ENCODE data around the gene MARVELD1.

Gene MARVELD1

DNA sequence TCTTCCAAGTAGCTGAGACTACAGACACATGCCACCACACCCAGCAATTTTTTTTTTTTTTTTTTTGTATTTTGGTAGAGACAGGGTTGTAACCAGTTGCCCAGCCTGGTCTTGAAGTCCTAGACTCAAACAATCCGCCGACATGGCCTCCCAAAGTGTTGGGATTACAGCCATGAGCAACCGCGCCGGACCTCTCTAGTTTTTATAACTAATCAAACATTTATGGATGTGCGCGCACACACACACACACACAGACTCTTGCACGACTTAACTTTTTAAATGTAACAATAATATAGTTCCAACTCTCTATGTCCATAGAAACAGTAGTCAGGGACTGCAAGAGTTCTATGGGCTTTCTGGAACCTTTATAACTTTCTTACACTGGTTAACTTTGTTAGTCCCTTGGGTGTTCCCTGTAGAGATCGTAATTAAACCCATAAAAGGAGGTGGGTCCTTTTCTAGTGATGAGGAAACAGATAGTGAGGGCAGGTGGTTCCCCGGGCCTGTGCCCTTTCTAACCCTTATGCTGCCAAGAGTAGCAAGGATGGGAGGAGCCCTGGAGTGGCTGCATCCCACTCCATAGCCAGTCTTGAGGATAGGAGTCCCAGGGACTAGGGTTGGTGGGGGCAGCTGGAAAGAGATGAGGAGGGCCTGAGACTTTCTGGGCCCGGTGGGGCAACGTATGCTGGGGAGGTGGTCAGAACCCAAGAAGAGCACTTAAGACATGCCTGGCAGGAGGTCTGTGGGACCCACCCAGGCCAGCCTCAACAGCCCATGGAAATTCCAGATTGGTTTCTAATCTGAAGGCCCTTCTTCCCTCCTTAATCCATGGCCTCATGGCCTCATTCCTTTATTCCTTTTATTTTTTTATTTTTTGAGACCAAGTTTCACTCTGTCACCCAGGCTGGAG is 8.6 kb downstream of the MARVELD1 start:
- no peak for DNase-seq (ENCODE audit: low read depth)

DNA sequence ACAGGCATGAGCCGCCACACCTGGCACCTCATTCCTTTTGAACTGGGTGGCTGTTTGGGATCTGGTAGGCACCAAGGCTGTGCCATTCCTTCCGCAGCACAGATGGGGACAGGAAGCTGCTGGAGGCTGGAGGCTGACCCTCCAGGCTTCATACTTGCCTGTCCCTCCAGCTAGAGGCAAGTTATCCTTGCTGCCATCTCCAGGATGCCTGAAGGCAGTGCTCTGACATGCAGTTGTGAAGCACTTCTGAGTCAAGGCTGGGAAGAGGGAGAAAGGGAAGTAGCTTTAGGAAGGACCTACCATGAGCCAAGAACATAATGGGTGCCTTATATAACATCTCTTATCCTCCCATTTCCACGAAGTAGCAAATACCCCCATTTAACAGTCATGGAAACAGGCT is 9.5 kb downstream of the MARVELD1 start:
- DNase-seq (ENCODE audit: low read depth), result no peak

DNA sequence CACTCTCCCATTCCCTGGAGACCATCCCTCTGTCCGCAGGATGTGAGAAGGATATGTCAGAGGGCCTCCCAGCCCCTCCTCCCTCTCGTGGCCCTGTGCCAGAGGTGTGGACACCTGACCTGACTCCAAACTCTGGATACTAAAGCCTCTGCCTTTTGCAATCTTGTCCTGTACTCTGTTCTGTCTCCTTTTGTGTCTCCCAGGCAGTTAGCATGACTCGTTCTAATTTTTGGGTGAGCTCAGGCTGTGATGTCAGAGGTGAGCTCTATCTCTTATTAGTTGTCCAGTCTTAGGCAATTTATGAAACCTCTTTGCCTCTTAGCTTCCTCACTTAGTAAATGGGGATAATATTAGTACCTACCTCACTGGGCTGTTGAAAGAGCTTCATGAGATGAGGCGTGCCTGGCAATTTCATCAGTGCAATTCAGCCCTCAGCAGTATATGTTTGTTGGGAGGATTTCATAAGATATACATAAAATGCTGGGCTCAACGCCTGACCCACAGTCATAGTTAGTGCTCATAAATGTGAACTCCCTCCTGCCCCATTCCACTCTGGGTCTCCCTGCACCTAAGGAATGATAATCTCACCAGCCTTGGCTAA is 10.9 kb downstream of the MARVELD1 start:
- peak; percentile 63 for DNase-seq (ENCODE audit: low read depth)

DNA sequence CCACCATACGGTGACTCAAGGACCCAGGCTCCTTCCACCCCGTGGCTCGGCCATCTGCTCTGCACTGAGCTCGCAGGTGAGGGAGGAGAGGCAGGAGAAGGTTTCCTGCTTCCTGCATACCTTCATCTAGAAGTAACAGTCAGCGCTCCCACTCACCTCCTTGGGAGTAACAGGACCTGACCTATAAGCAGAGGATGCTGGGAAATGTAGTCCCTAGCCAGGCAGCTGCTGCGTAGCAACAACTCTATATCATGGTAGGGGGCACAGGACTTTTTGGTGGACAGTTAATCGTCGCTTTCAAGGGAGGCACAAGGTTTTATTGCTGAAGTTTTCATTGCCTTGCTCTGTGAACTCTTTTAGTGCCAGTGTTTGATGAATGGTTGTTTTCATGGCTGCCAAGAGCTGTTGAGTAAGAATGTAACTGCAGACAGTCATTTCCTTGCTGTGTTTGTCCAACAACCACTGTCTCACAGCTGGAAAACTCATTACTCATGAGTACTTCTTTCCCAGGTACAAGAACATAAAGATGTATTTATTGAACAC is 13.2 kb downstream of the MARVELD1 start:
- DNase-seq (ENCODE audit: low read depth), result peak; percentile 84

DNA sequence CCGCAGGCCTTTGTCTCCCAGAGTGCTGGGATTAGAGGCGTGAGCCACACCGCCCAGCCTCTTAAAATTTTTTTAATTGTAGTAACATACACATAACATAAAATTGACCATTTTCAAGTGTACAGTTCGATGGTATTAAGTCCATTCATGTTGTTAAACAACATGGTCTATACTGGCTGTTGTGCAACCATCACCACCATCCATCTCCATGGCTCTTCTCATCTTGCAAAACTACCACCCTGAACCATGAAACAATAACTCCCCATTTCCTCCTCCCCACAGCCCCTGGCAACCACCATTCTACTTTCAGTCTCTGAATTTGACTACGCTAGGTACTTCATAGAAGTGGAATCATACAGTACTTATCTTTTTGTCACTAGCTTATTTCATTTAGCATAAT is 15.5 kb downstream of the MARVELD1 start:
- DNase-seq (ENCODE audit: low read depth), result no peak

DNA sequence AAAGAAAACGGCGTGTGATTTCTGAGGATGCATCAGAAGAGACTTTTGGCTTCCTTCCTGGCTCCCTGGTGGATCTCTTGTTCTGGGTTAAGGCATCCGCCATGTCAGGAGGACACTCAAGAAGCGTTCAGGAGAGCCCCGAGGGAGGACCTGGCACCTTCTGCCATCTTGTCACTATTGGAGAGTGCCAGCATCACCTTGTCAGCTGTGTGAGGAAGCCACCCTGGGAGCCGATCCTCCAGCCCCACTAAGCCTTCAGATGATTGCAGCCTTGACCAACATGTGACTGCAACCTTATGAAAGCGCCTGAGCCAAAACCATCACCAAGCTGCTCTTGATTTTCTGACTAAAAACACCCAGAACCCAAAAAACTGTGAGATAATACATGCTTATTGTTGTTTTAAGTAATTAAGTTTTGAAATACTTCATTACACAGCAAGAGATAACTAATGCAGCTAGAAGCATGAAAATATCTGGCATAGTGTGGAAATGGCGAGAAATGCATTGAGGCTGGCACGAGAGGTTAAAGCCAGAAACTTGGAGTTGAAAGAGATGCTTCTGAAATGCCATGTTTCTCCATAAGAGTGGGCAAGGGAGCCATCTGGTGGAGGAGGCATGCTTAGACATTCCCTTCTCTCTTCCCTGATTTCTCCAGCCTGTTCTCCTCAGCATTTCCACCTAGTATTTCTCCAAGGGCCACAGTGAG is 18.0 kb downstream of the MARVELD1 start:
- DNase-seq (ENCODE audit: low read depth), result no peak

DNA sequence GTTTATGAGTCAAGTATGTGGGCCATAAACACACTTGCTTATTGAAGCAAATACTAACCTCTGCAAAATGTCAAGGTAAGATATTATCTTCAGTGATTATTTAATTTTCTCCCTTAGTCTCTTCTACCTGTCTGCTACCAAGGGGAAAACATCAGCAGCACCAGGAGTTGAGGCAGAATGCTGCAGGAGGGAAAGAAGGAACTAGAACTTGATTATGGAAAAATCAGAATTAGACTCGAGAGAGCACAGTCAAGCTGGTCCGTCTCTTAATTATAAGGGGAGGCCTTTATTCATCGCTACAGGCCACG is 18.5 kb downstream of the MARVELD1 start:
- no peak for DNase-seq (ENCODE audit: low read depth)

DNA sequence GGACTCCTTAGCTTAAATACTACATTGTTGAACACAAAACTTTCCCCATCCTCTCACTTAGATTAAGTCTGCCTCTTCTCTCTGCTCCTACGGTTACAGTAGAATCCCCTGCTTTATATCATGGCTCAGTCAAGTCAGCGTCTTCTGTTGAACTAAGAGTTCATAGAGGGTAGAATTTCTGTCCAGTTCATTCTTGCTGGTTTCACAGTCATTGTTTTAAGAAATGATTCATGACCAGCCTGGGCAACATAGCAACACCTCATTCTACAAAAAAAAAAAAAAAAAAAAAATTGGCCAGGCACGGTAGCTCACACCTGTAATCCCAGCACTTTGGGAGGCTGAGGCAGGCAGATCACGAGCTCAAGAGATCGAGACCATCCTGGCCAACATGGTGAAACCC is 19.7 kb downstream of the MARVELD1 start:
- DNase-seq (ENCODE audit: low read depth), result no peak

DNA sequence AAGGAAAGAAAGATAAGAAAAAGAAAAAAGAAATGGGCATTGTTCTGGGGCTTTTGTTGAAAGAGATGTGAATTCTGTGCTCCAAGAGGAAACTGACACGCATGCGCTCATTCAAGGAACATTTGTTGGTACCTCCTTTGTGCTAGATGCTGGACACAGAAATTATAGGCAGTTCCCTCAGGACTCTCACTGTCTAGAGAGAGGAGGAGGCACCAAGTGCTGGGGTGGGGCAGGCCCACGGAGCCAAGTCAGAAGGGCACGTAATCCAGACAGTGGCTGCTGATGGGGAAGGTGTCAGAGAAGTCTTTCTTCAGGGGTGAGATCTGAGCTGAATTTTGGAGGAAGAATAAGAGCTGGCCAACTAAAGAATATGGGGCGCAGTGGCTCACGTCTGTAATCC is 20.5 kb downstream of the MARVELD1 start:
- DNase-seq (ENCODE audit: low read depth), result no peak

DNA sequence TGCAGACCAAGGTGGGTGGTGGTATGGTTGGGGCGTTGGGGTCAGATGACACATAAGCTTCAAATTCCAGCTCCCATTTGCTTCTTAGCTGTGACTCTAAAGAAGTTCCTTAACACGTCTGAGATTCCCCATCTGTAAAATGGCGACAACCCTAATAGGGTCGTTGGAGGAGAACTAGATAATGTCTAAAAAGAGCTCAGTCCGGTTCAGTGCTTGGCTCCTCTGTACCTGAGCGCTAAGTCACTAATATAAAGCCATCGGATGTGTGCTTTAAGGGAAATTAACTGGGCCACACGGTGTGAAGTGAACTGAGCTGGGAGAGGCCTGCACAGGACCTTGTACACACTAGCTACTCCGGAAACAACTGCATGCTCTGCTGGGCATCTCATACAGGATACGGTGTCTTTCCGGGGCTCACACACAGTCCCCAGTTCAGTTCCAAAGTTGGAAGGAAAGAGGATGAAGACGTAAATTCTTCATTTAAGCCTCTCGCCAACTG is 22.9 kb downstream of the MARVELD1 start:
- no peak for DNase-seq (ENCODE audit: low read depth)

DNA sequence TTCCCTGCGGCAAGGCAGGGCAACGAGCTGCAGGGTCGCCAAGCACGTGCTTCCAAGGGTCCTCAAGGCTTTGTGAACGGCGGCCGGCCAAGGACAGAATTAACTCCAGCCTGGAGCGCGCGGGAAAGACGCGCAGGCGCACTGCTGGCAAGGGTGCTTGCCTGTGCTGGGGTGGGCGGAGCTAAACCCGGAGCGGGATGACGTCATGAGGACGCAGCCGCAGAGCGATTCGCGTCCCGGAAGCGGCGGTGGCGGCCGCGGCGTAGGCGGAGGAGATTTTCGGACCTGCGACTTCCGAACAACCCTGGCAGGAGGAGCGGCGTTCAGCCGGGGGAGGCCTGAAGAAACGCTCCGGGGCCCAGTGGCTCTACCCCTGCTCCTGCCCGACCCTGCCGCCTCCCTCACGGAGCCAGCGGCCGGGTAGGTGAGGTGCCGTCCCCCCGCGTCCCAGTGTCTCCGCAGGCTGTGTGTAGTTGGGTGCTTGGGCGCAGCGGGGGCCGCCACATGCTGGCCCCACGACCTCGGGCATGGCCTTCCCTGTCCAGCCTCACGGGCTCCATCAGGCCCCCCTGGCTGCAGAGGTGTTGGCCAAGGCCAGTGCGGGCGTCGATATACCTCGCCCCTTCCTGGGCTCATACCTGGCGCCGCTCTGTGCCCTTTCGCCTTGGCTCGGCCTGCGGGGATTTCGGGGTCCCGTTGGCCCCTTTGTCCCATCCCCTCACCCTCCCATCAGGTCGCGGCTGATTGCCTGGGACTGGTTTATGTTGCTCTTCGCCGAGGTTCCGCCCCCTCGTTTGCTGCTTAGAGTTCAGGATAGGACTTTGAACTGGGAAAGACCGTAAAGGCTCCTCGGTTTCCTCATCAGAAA is 23.6 kb downstream of the MARVELD1 start, which contains the start of gene ZFYVE27:
ZFYVE27 (plus strand) TSS at position 227 of the 868 bp plus-strand sequence. CDS start 1,350 bp downstream, outside the sequence.
- DNase-seq (ENCODE audit: low read depth), result peak; percentile 81

DNA sequence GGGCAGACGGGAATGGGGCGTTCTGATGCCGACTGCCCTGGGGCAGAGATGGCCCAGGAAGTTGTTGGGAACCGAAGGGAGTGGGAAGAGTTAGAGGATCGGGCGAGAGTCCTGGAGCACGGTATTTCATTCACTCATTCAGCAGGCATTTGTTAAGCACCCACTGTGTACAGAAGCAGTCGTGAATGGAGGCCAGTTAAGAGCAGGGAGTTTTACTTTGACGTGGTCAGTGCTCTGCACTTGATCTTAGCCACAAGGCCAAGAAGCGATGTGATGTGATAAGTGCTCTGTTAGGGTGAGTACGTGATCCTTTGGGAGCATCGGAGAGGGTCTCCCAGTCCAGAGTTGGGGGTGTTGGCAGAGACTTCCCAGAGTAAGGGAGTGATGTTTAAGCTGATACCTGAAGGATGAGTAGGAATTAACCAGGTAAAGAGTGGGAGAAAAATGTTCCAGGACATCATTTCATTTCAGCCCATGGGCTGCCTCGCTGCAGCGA is 24.3 kb downstream of the MARVELD1 start:
- DNase-seq (ENCODE audit: low read depth), result no peak

DNA sequence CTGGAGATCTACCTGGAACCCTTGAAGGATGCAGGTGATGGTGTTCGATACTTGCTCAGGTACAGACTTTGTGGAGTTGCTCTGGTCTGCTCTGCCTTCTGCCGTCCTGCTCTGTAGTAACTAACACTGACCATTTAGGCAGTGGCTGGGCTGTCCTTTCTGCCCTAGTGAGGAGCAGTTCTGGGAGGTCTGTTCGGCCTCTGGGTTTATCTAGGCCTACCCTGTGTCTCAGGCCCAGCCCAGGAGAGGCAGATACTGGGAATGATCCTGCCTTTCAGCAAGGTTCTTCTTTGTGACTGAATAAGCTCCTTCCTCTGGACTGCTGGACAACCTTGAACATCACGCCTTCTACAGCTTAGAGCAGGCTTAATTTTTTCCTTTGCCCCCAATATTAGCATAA is 25.1 kb downstream of the MARVELD1 start:
- DNase-seq (ENCODE audit: low read depth), result no peak

DNA sequence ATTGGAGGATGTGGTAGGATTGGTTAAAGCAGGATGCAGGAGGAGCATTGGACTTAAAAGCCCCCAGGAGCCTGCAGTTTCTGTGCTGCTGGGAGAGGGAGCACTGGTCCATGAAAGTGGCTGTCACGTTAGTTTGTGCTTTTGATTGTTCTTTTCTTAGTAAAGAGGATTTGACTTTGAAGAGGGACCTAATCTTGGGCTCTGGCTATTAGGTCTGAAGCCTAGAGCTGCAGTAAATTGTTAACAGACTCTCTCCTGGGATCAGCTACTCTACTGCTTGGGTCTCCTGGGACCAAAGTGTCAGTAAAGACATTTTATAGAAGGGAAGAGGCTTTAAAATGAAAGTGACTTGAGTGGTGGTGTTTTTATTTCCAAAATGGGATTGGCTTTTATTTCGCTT is 27.1 kb downstream of the MARVELD1 start:
- no peak for DNase-seq (ENCODE audit: low read depth)

DNA sequence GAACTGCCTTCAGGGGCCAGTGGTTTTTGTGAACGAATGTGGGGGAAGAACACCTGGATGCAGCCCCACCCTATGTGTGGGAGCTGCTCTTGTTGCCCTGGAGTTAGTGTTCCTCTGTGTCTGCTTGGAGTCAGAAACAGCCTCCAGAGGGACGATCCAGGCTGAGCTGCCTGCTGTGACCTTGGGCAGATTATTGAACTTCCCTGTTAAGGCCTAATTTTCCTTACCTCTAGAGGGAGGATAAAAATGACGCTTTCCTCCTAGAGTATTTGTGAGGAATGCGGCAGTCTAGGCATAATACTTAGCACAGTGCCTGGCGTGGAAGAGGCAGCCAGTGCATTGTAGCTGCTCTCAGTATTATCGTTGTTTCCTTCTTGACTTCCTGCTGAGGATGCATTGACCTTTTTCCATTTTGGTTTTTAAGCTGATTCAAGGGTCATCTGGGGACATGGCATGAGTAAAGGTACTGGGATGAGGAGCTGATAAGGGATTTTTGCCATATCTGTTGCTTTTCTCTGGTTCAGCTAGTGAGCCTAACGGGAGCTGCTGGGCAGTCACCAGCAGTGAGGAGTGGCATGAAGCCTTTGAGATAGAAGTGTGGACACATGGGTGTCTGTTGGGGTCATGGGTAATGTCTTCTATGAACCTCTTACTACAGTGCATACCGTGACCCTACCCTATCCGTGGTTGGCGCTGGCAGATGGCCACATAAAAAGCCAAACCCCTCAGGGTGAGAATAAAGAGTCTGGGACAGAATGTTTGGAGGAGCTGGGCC is 29.8 kb downstream of the MARVELD1 start:
- no peak for DNase-seq (ENCODE audit: low read depth)

DNA sequence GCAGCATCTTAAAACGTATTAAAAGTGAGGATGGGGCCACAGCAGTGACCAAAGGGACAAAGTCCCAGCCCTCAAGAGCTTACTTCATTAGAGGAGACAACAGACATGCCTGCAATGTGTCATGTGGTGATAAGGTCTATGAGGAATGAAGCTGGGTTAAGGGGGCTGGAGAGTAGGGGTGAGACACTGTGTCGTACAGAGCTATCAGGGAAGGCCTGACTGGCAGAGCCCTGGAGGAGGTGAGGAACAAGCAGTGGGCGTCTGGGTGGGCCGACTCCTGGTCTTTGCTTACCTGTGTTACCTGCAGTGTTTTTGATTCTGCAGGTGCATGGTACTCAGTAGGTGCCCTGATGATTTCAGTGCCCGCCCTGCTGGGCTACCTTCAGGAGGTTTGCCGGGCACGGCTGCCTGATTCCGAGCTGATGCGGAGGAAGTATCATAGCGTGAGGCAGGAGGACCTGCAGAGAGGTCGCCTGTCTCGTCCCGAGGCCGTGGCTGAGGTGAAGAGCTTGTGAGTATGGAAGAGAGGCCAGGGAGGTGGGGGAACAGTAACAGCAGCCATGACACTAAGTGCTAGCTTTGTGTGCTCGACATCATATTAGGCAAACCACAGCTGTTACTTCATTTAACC is 31.0 kb downstream of the MARVELD1 start:
- no peak for DNase-seq (ENCODE audit: low read depth)

DNA sequence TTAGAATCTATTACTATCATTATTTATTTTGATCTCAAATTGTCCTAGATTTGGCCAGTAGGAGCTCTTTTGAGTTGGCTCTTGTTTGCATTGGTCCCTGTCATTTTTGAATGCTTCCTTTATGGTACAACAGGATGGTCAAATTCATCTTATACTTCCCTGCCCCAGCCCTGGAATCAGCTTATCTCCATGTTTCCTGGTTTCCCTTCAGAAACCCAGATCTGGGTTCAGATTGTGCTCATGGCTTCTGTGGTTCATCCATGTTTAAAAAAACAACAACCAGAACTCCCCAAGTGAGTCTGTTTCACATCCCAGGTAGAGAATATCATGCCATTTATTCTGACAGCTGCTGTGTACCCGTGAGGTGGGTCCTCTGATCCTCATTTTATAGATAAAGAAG is 34.0 kb downstream of the MARVELD1 start:
- no peak for DNase-seq (ENCODE audit: low read depth)

DNA sequence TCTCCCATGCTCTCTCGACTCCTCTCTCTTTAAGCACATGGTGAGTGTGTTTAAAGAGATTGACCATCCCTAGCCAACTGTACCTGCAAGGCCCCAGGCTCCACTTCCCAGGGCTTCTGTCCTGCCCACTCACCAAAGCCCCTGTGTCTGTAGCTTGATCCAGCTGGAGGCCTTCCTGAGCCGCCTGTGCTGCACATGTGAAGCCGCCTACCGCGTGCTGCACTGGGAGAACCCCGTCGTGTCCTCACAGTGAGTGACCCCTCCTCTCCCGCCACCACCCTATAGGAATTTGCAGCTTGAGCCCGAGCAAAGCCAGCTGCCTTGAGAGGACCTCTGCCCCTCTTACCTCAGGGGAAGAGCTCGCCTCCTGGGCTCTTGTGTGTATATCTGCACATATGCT is 34.6 kb downstream of the MARVELD1 start:
- DNase-seq (ENCODE audit: low read depth), result no peak

DNA sequence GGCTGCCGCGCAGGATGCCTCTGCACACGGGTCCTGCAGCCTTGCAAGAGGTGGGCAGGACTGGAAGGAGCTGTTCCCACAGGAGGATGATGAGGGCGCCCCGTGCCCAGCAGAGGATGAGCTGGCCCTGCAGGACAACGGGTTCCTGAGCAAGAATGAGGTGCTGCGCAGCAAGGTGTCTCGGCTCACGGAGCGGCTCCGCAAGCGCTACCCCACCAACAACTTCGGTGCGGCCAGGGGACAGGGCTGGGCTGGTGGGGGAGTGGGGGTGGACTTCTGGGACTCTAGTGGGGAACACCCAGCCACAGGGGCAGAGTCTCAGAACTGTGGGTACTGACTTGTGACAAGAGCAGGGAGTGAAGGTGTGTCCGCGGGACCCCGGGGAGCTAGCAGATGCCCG is 39.4 kb downstream of the MARVELD1 start:
- DNase-seq (ENCODE audit: low read depth), result no peak

DNA sequence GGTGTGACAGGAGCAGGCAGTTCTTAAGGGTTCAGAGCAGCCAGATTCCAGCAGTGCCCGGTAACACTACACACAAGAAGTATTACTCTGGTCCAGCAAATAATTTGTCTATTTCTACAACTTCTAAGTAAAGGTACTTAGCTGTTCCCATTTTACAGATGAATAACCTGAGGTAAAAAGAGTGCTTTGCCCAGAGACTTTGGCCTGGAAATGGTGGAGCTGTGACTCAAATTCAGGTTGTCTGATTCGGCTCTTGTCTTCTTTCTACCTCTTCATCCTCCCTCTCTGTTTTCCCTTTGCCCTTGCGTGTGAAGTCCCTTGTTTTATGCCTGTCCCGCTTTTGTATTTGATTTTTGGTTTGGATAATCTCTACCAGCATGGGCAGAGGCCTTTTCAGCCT is 41.2 kb downstream of the MARVELD1 start:
- DNase-seq (ENCODE audit: low read depth), result no peak

Measured in GM04504 (cell line).